Choroid plexus epithelial cell (primary cell): ENCODE data around the gene DDO.
A peak's percentile ranks its signal among the peaks of the same experiment; 100 is the strongest.

Experiments used
- DNase-seq: peaks from one replicate; pipeline ENCODE4 v3.0.0-alpha.2; 2010; ENCODE audit warnings: low read depth
- H3K4me3 ChIP-seq: 2 replicates; pipeline ENCODE4 v1.5.1; 2011; ENCODE audit warnings: low read depth, mild to moderate bottlenecking, control low read depth, low read length, moderate library complexity
- TF ChIP-seq, protein P1 (sequence below): conservative IDR thresholded peaks from 2 replicates; pipeline ENCODE4 v1.5.1; 2011; ENCODE audit warnings: low read depth, mild to moderate bottlenecking, control low read depth, inconsistent platforms, low read length, moderate library complexity

The DDO gene

DNA sequence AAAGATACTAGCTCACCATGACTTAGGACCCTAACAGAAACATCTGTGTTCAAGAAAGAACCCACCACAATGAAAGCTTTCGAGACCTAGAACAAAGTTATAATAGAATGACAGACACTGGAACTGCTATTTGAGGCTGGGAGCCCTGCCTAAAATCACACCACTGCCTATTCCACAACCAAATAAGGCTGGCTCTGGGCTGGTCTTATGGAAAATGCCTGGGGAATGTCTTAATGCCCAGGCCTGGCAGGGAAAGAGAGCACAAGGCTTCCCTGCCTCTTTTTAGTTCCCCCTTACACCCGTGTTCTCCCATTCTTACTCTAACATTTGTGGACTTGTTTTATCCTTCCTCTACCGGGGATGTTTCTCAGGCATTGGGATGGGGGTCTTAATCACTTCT, 51.6 kb downstream of the DDO start:
- TF ChIP-seq, protein P1, sequence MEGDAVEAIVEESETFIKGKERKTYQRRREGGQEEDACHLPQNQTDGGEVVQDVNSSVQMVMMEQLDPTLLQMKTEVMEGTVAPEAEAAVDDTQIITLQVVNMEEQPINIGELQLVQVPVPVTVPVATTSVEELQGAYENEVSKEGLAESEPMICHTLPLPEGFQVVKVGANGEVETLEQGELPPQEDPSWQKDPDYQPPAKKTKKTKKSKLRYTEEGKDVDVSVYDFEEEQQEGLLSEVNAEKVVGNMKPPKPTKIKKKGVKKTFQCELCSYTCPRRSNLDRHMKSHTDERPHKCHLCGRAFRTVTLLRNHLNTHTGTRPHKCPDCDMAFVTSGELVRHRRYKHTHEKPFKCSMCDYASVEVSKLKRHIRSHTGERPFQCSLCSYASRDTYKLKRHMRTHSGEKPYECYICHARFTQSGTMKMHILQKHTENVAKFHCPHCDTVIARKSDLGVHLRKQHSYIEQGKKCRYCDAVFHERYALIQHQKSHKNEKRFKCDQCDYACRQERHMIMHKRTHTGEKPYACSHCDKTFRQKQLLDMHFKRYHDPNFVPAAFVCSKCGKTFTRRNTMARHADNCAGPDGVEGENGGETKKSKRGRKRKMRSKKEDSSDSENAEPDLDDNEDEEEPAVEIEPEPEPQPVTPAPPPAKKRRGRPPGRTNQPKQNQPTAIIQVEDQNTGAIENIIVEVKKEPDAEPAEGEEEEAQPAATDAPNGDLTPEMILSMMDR, result no peak
- DNase-seq, result no peak
- no peak overlapping the region for H3K4me3 ChIP-seq

DNA sequence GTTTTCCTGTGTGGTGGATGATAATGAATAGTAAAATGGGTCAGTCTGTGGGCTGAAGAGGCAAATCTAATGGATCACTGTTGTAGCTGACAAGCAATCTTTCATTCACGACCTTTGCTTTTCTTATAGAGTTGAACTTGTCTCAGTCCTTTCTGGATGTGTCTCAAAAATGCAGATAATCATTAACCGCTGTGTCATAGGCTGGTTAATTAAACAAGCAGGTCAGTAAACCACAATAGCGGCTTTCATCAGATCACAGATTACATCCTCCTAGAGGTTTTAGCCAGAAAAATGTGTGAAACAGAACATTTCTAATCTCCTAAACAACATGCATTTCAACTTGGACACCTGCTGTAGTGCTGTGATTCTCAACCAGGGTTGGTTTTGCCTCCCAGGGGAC, 54.7 kb downstream of the DDO start:
- TF ChIP-seq, protein P1, result no peak
- H3K4me3 ChIP-seq, result no peak overlapping the region
- no peak for DNase-seq

DNA sequence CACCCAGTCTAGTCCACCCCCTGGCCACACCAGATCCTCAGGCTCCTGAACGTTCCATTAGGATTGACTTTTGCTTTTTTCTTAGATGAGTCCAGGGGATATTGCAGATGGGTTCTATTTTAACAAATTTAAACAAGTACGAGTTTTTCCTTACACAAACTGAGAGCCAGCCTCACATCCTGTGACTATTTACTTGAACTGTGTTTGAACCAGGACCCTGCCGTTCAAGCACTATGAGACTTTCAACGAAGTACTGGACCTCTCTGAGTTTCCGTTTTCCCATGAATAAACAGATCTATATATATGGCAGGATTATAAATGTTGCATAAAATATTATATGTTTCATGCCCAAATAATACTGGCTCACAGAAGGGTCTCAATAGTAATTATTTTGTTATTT, 55.8 kb downstream of the DDO start:
- peak; percentile 30 for DNase-seq
- H3K4me3 ChIP-seq, result no peak overlapping the region
- TF ChIP-seq, protein P1, result no peak

DNA sequence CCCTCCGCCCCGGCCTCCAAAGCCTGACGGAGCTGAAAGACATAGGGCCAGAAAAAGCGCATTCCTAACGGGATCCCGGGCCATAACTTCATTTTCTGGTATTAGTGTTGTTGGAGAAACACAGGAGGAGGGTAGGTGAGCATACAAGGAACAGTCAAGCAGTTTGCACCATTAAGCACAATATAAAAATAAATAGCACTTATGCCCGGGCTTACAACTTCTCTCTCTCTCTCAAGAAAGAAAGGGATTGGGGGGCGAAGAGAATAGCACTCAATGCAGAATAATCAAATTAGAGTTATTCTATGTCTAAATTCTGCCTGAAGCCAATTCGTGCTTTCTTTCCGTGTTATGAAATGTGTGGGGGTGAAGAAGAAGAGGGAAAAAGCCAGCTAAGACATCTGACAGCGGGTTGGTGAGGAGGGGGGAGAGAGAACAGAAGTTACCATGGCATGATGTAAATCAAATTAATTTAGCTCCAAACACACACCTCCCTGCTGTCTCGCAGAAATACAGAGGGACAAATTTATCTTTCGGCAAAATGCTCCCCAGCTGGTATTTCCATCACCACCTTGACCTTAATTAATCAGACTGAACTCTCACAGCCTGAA, 56.7 kb downstream of the DDO start:
- H3K4me3 ChIP-seq, result peak overlapping the region; percentile 49
- TF ChIP-seq, protein P1, result no peak

DNA sequence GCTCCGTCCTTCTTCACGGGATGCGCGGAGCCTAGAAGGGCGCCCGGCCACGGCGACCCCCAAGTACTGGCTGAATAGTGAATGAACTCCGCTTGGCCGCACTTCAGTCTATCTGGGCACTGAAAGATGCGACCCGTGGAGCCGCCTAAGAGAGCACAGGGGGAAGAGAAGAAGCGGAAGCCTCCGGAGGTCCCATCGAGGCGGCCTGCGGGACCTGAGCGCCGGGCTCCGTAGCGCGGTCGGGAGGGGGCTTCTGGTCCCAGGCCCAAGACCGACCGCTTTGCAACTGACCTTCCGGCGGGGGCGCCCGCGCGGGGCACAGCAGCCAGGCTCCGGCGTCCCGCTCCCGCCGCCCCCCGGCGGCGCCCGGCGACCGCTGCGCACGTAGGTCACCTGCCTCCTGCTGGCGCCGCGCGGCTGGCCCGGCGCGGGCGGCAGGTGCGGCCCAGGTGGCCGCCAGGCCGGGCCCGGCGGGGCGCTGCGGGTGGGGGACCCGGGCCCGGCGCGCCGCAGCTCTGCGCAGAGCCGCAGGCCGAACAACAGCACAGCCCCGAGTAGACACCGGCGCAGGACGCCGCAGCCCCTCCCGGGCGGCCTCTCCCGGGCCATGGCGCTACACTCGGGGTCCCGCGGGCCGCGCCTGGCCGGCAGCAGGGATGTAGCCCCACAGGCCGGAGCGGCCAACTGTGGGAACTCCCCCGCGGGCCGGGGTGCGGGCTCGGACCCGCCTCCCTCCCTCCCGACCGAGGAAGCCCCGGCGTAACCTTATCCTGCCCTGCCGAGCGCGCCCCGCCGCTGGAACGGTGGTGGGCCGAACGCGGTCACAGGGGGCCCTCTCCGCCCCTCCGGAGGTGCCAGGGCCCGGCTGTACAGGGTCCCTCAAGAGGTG, 57.5 kb downstream of the DDO start, which contains the start of gene METTL24:
Gene METTL24, minus strand, starts transcription at position 686 of the 889 bp plus-strand sequence. Its CDS starts 77 bp downstream, at position 609.
- peak within 1 kb of the TSS; percentile 49 for H3K4me3 ChIP-seq
- TF ChIP-seq, protein P1, result no peak
- no peak for DNase-seq

More for the DNA sequence above, 56.7 kb downstream of the DDO start:
- DNase-seq, result no peak

DNA sequence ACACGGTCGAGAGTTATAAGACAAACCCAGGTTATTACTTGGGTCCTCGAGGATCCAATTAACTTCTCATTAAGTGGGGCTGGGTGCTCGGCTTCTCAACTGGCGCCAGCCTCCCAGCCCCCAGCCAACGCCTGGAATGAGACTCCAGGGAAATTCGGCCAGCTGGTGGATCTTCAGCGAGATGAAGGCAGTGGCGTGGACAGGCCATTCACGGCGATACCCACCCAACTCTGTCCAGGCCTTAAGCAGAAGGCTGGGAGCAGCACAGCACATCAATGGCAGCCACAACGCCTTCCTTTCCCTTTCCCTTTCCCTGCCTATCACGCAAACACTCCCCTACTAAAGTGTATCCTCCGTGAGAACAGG, 58.1 kb downstream of the DDO start:
- DNase-seq, result no peak
- peak overlapping the region; percentile 49 for H3K4me3 ChIP-seq
- TF ChIP-seq, protein P1, result no peak
